D721Med (cell line): ENCODE data around the gene C2CD2.
A peak's percentile ranks its signal among the peaks of the same experiment; 100 is the strongest.

Experiments
- DNase-seq: peaks from one replicate; pipeline ENCODE4 v3.0.0; 2011; ENCODE audit warnings: low spot score; ENCODE audit not compliant: insufficient read length
- FAIRE-seq: peaks from 2 replicates; lab custom pipeline; 2011; peaks lifted over from hg19 to GRCh38; lab: Jason Lieb, UNC
- TF ChIP-seq, protein P1 (sequence below): IDR thresholded peaks from 2 replicates; pipeline ENCODE4 v1.5.1; 2012; ENCODE audit warnings: mild to moderate bottlenecking, control low read depth; ENCODE audit not compliant: insufficient read depth; ENCODE audit errors: missing control alignments

Gene C2CD2

DNA sequence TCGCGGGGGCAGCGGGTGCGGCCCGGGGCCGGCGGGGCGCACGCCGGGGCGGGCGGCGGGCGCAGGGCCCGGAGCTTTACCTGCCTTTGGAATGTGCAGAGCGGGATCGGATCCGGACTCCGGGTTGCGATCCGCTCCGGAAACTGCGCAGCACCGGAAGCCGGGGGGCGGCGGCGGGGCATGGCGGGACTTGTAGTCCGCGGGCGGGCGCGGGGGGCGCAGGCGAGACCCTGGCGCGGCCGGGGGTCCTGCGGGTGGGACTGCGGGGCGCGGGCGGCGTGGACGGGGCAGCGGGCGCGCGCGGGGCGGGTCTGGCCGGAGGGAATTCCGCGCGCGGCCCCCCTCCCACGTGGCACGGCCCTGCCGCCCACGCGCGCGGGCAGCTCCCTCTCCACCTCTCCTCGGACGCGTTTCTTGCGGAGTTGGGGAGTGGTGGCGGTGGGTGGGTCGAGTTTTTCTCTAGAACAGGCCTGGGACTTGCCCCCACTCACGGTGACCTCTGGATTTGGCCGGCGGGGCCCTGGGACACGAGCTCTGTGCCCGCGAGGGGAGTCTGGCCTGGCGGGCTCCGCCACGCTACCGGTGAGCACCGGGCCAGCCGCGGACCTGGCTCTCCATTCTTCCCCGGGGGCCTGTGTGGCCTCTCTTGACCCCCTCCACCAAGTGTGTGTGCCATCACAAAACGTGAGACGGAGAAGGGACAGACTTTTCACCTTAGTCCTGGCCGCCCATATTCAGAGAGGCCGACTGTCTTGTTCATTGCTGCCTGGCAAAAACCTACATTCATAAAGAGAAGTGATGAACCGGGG lies 74.4 kb downstream of the C2CD2 start, which contains the start of gene PRDM15:
Gene PRDM15, minus strand, starts transcription at position 155 of the 809 bp plus-strand sequence. CDS start 18,981 bp downstream, outside the sequence.
- TF ChIP-seq, protein P1, sequence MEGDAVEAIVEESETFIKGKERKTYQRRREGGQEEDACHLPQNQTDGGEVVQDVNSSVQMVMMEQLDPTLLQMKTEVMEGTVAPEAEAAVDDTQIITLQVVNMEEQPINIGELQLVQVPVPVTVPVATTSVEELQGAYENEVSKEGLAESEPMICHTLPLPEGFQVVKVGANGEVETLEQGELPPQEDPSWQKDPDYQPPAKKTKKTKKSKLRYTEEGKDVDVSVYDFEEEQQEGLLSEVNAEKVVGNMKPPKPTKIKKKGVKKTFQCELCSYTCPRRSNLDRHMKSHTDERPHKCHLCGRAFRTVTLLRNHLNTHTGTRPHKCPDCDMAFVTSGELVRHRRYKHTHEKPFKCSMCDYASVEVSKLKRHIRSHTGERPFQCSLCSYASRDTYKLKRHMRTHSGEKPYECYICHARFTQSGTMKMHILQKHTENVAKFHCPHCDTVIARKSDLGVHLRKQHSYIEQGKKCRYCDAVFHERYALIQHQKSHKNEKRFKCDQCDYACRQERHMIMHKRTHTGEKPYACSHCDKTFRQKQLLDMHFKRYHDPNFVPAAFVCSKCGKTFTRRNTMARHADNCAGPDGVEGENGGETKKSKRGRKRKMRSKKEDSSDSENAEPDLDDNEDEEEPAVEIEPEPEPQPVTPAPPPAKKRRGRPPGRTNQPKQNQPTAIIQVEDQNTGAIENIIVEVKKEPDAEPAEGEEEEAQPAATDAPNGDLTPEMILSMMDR = no peak
- FAIRE-seq = no peak
- DNase-seq = peak; percentile 80

DNA sequence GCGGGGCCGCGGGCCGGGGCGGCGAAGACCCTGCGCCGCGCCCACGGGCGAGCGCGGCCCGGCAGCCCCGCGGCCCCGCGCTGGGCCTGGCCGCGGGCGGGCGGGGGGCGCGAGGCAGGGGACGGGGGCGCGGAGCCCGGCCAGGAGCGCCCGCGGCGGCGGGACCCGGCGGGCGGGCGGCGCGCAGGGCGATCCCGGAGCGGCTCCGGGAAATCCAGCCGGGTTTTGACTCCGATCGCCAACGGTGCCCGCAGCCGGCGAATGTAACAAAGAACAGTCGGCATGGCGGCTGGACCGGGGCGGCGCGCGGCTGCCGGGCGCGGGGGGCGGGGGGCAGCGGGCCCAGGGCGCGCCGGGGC lies 75.0 kb downstream of the C2CD2 start:
- FAIRE-seq (no peak), DNase-seq (peak; percentile 79)
- TF ChIP-seq, protein P1 = no peak

DNA sequence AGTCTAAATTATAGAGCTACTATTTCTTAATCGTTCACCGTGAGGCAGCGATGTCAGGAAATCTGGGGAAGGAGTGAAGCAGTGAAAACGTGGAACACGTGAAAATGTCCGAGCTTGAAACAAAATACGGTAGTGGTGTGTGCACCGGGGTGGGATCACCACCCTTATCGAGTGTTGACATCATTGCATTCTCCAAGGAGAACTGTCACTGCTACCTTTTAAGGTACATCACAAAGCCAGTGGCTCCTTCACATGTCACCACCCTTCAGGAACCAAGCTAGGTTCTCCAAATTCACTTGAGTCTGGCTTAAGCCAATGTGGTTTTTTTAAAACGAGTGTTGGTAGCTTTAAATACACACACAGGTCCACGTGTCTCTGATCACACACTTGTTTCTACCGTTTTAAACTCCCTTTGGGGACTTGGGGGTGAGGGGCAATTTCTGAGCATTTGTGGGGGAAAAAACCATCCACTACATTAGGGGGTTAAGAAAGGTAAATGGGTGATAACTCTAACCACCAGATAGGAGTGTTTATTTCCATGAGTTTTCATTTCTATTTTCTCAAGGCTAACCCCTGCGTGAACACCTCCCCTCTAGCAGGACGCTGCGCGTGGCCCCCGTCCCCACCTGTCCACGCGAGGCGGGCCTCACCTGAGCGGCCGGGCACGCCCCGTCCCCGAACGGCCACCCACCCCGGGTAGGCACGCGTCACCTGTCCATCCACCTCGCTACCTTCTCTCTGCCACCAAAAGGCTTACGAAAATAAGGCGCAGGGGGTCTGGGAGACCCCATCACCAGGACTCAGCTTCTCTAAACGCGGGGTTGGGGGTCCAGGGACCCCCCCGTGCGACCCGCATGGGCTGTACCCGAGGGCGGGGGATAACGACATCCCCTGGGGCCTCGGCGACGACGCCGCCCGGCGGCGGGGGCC lies 75.7 kb downstream of the C2CD2 start:
- FAIRE-seq (no peak), DNase-seq (peak; percentile 50)

DNA sequence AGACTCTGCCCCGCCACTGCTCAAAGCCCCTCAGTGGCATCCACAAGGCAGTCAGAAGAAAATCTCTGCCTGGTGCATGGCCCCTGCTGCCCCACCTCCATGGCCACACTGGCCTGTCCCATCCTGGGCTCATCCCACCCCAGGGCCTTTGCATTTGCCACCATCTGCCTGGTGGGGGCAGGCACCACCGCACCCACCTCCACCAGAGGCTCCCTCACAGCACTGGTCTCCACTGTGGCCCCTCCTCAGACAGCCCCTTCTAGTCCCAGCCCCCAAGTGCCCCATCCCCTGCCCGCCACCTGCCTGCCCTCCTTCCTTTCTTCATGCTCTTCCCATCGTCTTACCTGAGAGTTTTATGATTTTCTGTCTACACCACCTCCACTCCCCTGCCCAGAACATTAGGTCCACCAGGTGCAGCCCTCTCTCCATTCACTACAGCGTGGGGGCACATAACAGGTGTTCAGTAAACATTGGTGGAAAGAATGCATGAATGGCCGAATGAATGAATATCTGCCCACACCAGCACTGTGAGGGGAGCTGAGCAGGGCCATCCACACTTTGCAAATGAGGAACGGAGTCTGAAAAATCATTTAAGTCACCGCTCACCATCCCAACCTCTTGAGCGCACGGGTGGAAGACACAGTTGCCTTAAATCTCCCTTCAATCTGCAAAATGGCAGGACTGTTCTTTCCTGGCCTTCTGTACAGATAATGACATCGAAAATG lies 76.7 kb downstream of the C2CD2 start:
- FAIRE-seq (no peak), DNase-seq (no peak)
- TF ChIP-seq, protein P1 = no peak

More for the DNA sequence above, 75.7 kb downstream of the C2CD2 start:
- TF ChIP-seq, protein P1 = no peak

DNA sequence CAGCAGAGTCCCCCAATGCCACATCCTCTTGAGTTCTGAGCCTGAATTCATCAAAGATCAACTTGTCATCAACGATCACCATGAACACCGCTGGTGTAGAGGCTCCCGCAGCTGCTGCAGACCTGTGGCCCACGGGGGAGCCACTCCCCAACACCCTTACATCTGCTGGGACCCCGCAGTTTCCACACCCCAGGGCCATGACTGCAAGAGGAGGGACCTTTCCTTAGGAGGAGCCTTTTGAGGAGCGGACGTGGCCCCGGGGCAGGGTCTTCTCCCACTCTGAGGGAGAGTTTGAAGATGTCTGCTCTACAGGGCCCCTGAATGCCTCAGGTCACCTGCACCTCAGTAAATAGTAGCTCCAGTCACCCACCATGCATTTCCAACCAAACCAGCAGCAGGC lies 77.4 kb downstream of the C2CD2 start:
- TF ChIP-seq, protein P1 = no peak
- FAIRE-seq = no peak

DNA sequence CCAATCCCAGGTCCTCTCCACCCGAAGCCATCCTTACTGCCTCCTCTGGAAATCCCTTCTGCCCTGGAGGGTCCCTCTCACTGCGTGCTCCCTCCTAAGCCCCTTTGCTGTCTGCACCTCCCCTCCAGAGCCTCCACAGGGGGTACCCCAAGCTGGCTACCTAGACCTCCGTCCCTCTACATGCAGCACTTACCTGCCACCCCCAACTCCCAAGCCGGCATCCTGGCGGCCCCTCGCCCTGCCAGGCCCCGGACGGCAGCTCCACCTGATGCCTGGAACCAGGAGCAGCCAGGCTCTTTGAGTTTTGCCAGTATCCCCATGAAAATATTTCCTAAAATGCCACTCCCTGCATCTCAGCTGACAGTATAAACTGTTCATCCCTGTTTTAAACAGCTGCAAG lies 78.7 kb downstream of the C2CD2 start:
- FAIRE-seq = no peak
- no peak for DNase-seq

More for the DNA sequence above, 77.4 kb downstream of the C2CD2 start:
- no peak for DNase-seq

More for the DNA sequence above, 78.7 kb downstream of the C2CD2 start:
- TF ChIP-seq, protein P1 = no peak
